Activated T-helper 9 cell treated with anti-CD3 and anti-CD28 coated beads, Interleukin-2, amount 50 U/mL, for 16 hours (primary cell): ENCODE data around the gene FAM221A.
"Not testable (repeated sequence)": the region's sequence is repeated elsewhere in the genome, so short reads cannot be mapped to it uniquely, and the experiment has no call there.

Experiments used
- DNase-seq: peaks from one replicate; pipeline ENCODE4 v3.0.0-alpha.2; 2020; ENCODE audit warnings: low read depth

The FAM221A gene

GRCh38 chr7:23679898-23680413, at the start of gene FAM221A:
Gene FAM221A, plus strand, starts transcription at chr7:23680199. Its CDS starts 20 bp downstream, at chr7:23680219.
- DNase-seq: peak; percentile 74

GRCh38 chr7:23633417-23633816, 46.6 kb upstream of the FAM221A start:
- DNase-seq: no peak

GRCh38 chr7:23645822-23646221, 34.2 kb upstream of the FAM221A start:
- DNase-seq: no peak

GRCh38 chr7:23653942-23654341, 26.1 kb upstream of the FAM221A start:
- DNase-seq: no peak

- DNase-seq: no peak
Measured at GRCh38 chr7:23654508-23654907, 25.5 kb upstream of the FAM221A start.

- no peak for DNase-seq
Measured at GRCh38 chr7:23655433-23655832, 24.6 kb upstream of the FAM221A start.

GRCh38 chr7:23658831-23659427, 21.1 kb upstream of the FAM221A start:
- no peak for DNase-seq

GRCh38 chr7:23661385-23661784, 18.6 kb upstream of the FAM221A start:
- no peak for DNase-seq

GRCh38 chr7:23662124-23662983, 17.6 kb upstream of the FAM221A start:
- no peak for DNase-seq

- no peak for DNase-seq
Measured at GRCh38 chr7:23662984-23663313, 17.1 kb upstream of the FAM221A start.

GRCh38 chr7:23664122-23664521, 15.9 kb upstream of the FAM221A start:
- no peak for DNase-seq

GRCh38 chr7:23672033-23672432, 8.0 kb upstream of the FAM221A start:
- no peak for DNase-seq

- DNase-seq: peak; percentile 9
Measured at GRCh38 chr7:23680414-23681405, 711 bp downstream of the FAM221A start.

- DNase-seq: not testable (repeated sequence)
Measured at GRCh38 chr7:23684041-23684440, 4.0 kb downstream of the FAM221A start.

GRCh38 chr7:23685731-23686130, 5.7 kb downstream of the FAM221A start:
- DNase-seq: no peak

- DNase-seq: no peak
Measured at GRCh38 chr7:23687011-23687410, 7.0 kb downstream of the FAM221A start.

GRCh38 chr7:23689165-23689564, 9.2 kb downstream of the FAM221A start:
- DNase-seq: no peak

- no peak for DNase-seq
Measured at GRCh38 chr7:23691320-23691719, 11.3 kb downstream of the FAM221A start.

- no peak for DNase-seq
Measured at GRCh38 chr7:23693224-23693623, 13.2 kb downstream of the FAM221A start.

- peak; percentile 35 for DNase-seq
Measured at GRCh38 chr7:23696916-23697441, 17.0 kb downstream of the FAM221A start.

GRCh38 chr7:23698822-23699221, 18.8 kb downstream of the FAM221A start:
- DNase-seq: no peak

- DNase-seq: no peak
Measured at GRCh38 chr7:23700046-23700445, 20.0 kb downstream of the FAM221A start.
